ENCODE measurements around the gene DNAJC15.

The DNAJC15 gene

DNA sequence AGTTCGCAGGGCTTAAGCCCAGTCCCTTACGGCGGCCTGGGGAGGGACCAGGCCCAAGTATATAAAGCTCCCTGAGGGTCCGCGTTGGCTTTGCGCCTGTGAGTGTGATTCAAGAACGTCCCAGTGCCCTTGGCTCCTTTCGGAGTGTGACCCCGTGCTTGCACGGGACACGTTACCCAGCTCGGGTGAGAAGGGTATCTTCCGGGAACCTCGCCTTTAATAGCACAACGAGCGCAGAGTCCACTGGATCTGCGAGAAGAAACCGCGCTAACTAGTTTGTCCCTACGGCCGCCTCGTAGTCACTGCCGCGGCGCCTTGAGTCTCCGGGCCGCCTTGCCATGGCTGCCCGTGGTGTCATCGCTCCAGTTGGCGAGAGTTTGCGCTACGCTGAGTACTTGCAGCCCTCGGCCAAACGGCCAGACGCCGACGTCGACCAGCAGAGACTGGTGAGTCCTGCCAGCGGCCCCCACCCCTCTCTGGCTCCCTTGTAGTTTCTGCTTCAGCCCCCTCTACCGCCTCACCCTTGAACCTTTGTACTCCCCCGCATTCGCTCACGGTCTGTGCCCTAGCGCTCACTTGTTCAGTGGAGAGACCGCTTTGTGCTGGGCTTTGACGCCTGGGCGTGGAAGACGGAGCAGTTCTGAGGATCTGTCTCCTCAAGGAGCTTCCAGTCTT lies at the start of gene DNAJC15:
Gene DNAJC15 (plus strand): TSS at position 298 of the 675 bp plus-strand sequence. CDS start 41 bp downstream, at position 339.
- Histone ChIP-seq H3K27me3 (ENCODE audit: insufficient read depth, low read depth, severe bottlenecking) (no peaks in the 10 kb centered on the region), H3K4me3 (ENCODE audit: low read depth, low read length) (peak within 1 kb of the TSS; percentile 67), H3K9me3 (ENCODE audit: severe bottlenecking) (no peaks in the 10 kb centered on the region), H3K36me3 (no peaks in the 10 kb centered on the region), H3K27ac (peak within 1 kb of the TSS; percentile 79)
- TF ChIP-seq CTCF (IDR thresholded peaks at IDR 0.05; ENCODE audit: low read depth, low read length) = no peak
- peak; percentile 68 for DNase-seq

DNA sequence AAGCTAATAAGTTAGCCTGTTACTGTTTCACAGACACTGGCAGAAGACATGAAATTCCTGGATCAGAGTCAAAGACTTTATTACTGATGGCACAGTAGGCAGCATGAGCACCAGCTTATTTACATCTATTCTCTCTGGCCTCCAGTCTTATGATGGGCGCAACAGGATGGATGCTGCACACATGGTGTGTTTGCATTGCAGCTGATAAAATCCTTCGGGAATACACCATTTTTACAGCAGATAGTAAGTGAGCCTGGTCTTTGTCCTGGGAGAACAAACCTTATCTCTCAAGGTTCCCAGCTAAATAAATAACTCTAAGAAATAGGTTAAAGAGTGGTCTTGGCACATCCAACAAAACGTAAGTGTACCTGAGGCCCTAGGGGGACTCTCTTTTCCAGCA lies 47.3 kb upstream of the DNAJC15 start:
- no peak for DNase-seq
- H3K27me3 ChIP-seq (ENCODE audit: insufficient read depth, low read depth, severe bottlenecking) = no peaks in the 10 kb centered on the region
- no peak for TF ChIP-seq CTCF (IDR thresholded peaks at IDR 0.05; ENCODE audit: low read depth, low read length)
- no peaks in the 10 kb centered on the region for H3K36me3 ChIP-seq
- H3K4me3 ChIP-seq (ENCODE audit: low read depth, low read length) = no peak overlapping the region
- no peaks in the 10 kb centered on the region for H3K9me3 ChIP-seq (ENCODE audit: severe bottlenecking)
- H3K27ac ChIP-seq = no peak overlapping the region

DNA sequence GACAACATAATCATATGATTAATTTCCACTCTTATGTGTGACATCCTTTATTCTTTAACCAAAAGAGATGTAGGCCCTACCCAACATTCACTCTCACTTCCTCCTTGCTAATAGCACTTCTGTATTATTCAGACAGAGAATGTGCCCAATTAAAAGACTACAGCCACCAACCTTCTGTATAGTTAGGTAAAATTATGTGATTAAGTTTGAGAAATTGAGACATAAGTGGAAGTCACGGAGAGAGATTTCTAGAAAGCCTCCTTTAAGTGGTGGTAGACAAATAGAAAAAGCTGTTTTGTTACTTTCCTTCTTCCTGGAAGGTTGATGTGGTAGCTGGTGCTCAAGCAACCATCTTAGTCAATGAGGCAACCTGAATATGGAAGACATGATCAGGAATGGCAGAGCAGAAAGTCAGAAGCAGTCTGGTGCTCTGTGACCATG lies 46.1 kb upstream of the DNAJC15 start:
- no peaks in the 10 kb centered on the region for H3K9me3 ChIP-seq (ENCODE audit: severe bottlenecking)
- H3K36me3 ChIP-seq = no peaks in the 10 kb centered on the region
- no peak overlapping the region for H3K4me3 ChIP-seq (ENCODE audit: low read depth, low read length)
- no peak overlapping the region for H3K27ac ChIP-seq
- no peak for TF ChIP-seq CTCF (IDR thresholded peaks at IDR 0.05; ENCODE audit: low read depth, low read length)
- no peaks in the 10 kb centered on the region for H3K27me3 ChIP-seq (ENCODE audit: insufficient read depth, low read depth, severe bottlenecking)
- DNase-seq = no peak

DNA sequence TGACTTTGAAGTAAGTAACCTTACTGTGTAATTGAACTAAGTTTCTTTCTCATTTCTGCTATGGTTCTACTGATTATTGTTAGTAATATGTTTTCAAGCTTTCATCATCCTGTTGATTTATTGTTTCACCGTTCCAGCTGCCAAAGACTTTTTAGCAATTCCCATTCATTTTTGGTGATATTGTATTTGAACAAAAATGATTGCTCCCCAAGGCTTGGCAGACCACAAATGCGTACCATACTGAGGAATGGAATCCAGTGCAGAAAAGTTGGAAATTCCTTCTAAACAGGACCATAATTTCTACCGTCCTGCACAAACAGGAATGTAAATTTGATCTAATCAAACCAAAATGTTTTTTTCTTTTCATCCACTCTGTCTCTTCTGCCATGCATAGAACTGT lies 42.1 kb upstream of the DNAJC15 start:
- Histone ChIP-seq H3K9me3 (ENCODE audit: severe bottlenecking) (no peaks in the 10 kb centered on the region), H3K36me3 (no peaks in the 10 kb centered on the region), H3K27ac (no peak overlapping the region), H3K4me3 (ENCODE audit: low read depth, low read length) (no peak overlapping the region), H3K27me3 (ENCODE audit: insufficient read depth, low read depth, severe bottlenecking) (no peaks in the 10 kb centered on the region)
- no peak for TF ChIP-seq CTCF (IDR thresholded peaks at IDR 0.05; ENCODE audit: low read depth, low read length)
- DNase-seq = no peak

- no peaks in the 10 kb centered on the region for H3K27me3 ChIP-seq (ENCODE audit: insufficient read depth, low read depth, severe bottlenecking)
- no peaks in the 10 kb centered on the region for H3K9me3 ChIP-seq (ENCODE audit: severe bottlenecking)
- no peak overlapping the region for H3K27ac ChIP-seq
- H3K36me3 ChIP-seq = no peaks in the 10 kb centered on the region
- TF ChIP-seq CTCF (IDR thresholded peaks at IDR 0.05; ENCODE audit: low read depth, low read length) = no peak
- no peak for DNase-seq
- no peak overlapping the region for H3K4me3 ChIP-seq (ENCODE audit: low read depth, low read length)
Measured at GRCh38 chr13:42981853-42982252, 41.5 kb upstream of the DNAJC15 start.

GRCh38 chr13:42984026-42984425 lies 39.4 kb upstream of the DNAJC15 start:
- no peaks in the 10 kb centered on the region for H3K27me3 ChIP-seq (ENCODE audit: insufficient read depth, low read depth, severe bottlenecking)
- no peak overlapping the region for H3K27ac ChIP-seq
- H3K36me3 ChIP-seq = no peaks in the 10 kb centered on the region
- no peak overlapping the region for H3K4me3 ChIP-seq (ENCODE audit: low read depth, low read length)
- DNase-seq = no peak
- no peaks in the 10 kb centered on the region for H3K9me3 ChIP-seq (ENCODE audit: severe bottlenecking)
- TF ChIP-seq CTCF (IDR thresholded peaks at IDR 0.05; ENCODE audit: low read depth, low read length) = no peak
